ENCODE results near the gene MAP1LC3B2.
"Not testable (repeated sequence)": the region's sequence is repeated elsewhere in the genome, so short reads cannot be mapped to it uniquely, and the experiment has no call there.

Gene MAP1LC3B2

GRCh38 chr12:116556964-116557698, 2.0 kb upstream of the MAP1LC3B2 start:
- Histone ChIP-seq H3K9me3 (ENCODE audit: low read length) (no peaks in the 10 kb centered on the region), H2AFZ (ENCODE audit: low read depth, low read length) (no peak overlapping the region), H3K4me1 (ENCODE audit: insufficient read depth, low read length) (no peaks in the 10 kb centered on the region), H3K27me3 (ENCODE audit: insufficient read depth, low read length) (no peaks in the 10 kb centered on the region), H3K4me3 (ENCODE audit: low read length) (no peak overlapping the region), H3K36me3 (ENCODE audit: insufficient read depth, low read length) (no peaks in the 10 kb centered on the region)

- H2AFZ ChIP-seq (ENCODE audit: low read depth, low read length) = no peak overlapping the region
- H3K36me3 ChIP-seq (ENCODE audit: insufficient read depth, low read length) = no peaks in the 10 kb centered on the region
- no peak overlapping the region for H3K4me3 ChIP-seq (ENCODE audit: low read length)
- H3K27me3 ChIP-seq (ENCODE audit: insufficient read depth, low read length) = no peaks in the 10 kb centered on the region
- H3K4me1 ChIP-seq (ENCODE audit: insufficient read depth, low read length) = no peaks in the 10 kb centered on the region
- no peaks in the 10 kb centered on the region for H3K9me3 ChIP-seq (ENCODE audit: low read length)
Measured at GRCh38 chr12:116558280-116559161, 660 bp upstream of the MAP1LC3B2 start.

- H2AFZ ChIP-seq (ENCODE audit: low read depth, low read length) = no peak overlapping the region
- no peaks in the 10 kb centered on the region for H3K27me3 ChIP-seq (ENCODE audit: insufficient read depth, low read length)
- H3K4me1 ChIP-seq (ENCODE audit: insufficient read depth, low read length) = no peaks in the 10 kb centered on the region
- no peak overlapping the region for H3K4me3 ChIP-seq (ENCODE audit: low read length)
- no peaks in the 10 kb centered on the region for H3K9me3 ChIP-seq (ENCODE audit: low read length)
- no peaks in the 10 kb centered on the region for H3K36me3 ChIP-seq (ENCODE audit: insufficient read depth, low read length)
Measured at GRCh38 chr12:116561181-116561821, 2.1 kb downstream of the MAP1LC3B2 start.

GRCh38 chr12:116562090-116562489, 2.9 kb downstream of the MAP1LC3B2 start:
- Histone ChIP-seq H3K4me1 (ENCODE audit: insufficient read depth, low read length) (no peaks in the 10 kb centered on the region), H3K9me3 (ENCODE audit: low read length) (no peaks in the 10 kb centered on the region), H3K27me3 (ENCODE audit: insufficient read depth, low read length) (no peaks in the 10 kb centered on the region), H2AFZ (ENCODE audit: low read depth, low read length) (no peak overlapping the region), H3K36me3 (ENCODE audit: insufficient read depth, low read length) (no peaks in the 10 kb centered on the region), H3K4me3 (ENCODE audit: low read length) (no peak overlapping the region)

- Histone ChIP-seq H3K9me3 (ENCODE audit: low read length) (no peaks in the 10 kb centered on the region), H3K4me1 (ENCODE audit: insufficient read depth, low read length) (no peaks in the 10 kb centered on the region), H3K27me3 (ENCODE audit: insufficient read depth, low read length) (no peaks in the 10 kb centered on the region), H3K36me3 (ENCODE audit: insufficient read depth, low read length) (no peaks in the 10 kb centered on the region), H2AFZ (ENCODE audit: low read depth, low read length) (no peak overlapping the region), H3K4me3 (ENCODE audit: low read length) (no peak overlapping the region)
Measured at GRCh38 chr12:116563262-116563661, 4.1 kb downstream of the MAP1LC3B2 start.

GRCh38 chr12:116564080-116564479, 4.9 kb downstream of the MAP1LC3B2 start:
- H3K4me1 ChIP-seq (ENCODE audit: insufficient read depth, low read length) = no peaks in the 10 kb centered on the region
- H3K4me3 ChIP-seq (ENCODE audit: low read length) = no peak overlapping the region
- H3K36me3 ChIP-seq (ENCODE audit: insufficient read depth, low read length) = no peaks in the 10 kb centered on the region
- H3K9me3 ChIP-seq (ENCODE audit: low read length) = no peaks in the 10 kb centered on the region
- no peaks in the 10 kb centered on the region for H3K27me3 ChIP-seq (ENCODE audit: insufficient read depth, low read length)
- no peak overlapping the region for H2AFZ ChIP-seq (ENCODE audit: low read depth, low read length)

GRCh38 chr12:116565221-116565620, 6.0 kb downstream of the MAP1LC3B2 start:
- H3K4me1 ChIP-seq (ENCODE audit: insufficient read depth, low read length); H3K9me3 ChIP-seq (ENCODE audit: low read length); H3K36me3 ChIP-seq (ENCODE audit: insufficient read depth, low read length); H3K4me3 ChIP-seq (ENCODE audit: low read length); H2AFZ ChIP-seq (ENCODE audit: low read depth, low read length); H3K27me3 ChIP-seq (ENCODE audit: insufficient read depth, low read length): not testable (repeated sequence)

DNA sequence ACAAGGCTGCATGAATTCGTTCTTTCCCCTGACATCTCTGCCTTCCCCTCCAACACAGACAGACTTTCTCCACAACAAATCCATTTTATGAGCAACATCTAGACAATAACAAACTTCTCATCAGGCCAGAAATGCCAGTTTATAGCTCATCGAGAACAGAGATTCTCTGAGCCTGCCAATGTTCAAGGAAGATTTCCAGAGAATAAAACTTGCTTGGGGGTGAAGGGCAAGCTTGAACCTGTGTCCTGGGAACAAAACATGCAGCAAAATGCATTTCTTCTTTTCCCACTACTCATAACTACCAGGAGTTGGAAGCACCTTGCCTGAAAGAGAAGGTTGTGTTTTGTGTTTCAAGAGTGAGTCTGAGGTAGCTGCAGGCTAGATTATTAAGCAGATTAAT, 6.8 kb downstream of the MAP1LC3B2 start:
- no peaks in the 10 kb centered on the region for H3K4me1 ChIP-seq (ENCODE audit: insufficient read depth, low read length)
- H3K27me3 ChIP-seq (ENCODE audit: insufficient read depth, low read length) = no peaks in the 10 kb centered on the region
- no peaks in the 10 kb centered on the region for H3K9me3 ChIP-seq (ENCODE audit: low read length)
- H3K4me3 ChIP-seq (ENCODE audit: low read length) = no peak overlapping the region
- H3K36me3 ChIP-seq (ENCODE audit: insufficient read depth, low read length) = no peaks in the 10 kb centered on the region
- no peak overlapping the region for H2AFZ ChIP-seq (ENCODE audit: low read depth, low read length)

- no peak overlapping the region for H3K4me3 ChIP-seq (ENCODE audit: low read length)
- no peak overlapping the region for H2AFZ ChIP-seq (ENCODE audit: low read depth, low read length)
- H3K36me3 ChIP-seq (ENCODE audit: insufficient read depth, low read length) = no peaks in the 10 kb centered on the region
- H3K27me3 ChIP-seq (ENCODE audit: insufficient read depth, low read length) = no peaks in the 10 kb centered on the region
- H3K9me3 ChIP-seq (ENCODE audit: low read length) = no peaks in the 10 kb centered on the region
- H3K4me1 ChIP-seq (ENCODE audit: insufficient read depth, low read length) = no peaks in the 10 kb centered on the region
Measured at GRCh38 chr12:116568203-116568602, 9.0 kb downstream of the MAP1LC3B2 start.

- no peaks in the 10 kb centered on the region for H3K27me3 ChIP-seq (ENCODE audit: insufficient read depth, low read length)
- H2AFZ ChIP-seq (ENCODE audit: low read depth, low read length) = no peak overlapping the region
- H3K9me3 ChIP-seq (ENCODE audit: low read length) = no peaks in the 10 kb centered on the region
- H3K4me1 ChIP-seq (ENCODE audit: insufficient read depth, low read length) = no peaks in the 10 kb centered on the region
- no peak overlapping the region for H3K4me3 ChIP-seq (ENCODE audit: low read length)
- no peaks in the 10 kb centered on the region for H3K36me3 ChIP-seq (ENCODE audit: insufficient read depth, low read length)
Measured at GRCh38 chr12:116571089-116571488, 11.9 kb downstream of the MAP1LC3B2 start.

DNA sequence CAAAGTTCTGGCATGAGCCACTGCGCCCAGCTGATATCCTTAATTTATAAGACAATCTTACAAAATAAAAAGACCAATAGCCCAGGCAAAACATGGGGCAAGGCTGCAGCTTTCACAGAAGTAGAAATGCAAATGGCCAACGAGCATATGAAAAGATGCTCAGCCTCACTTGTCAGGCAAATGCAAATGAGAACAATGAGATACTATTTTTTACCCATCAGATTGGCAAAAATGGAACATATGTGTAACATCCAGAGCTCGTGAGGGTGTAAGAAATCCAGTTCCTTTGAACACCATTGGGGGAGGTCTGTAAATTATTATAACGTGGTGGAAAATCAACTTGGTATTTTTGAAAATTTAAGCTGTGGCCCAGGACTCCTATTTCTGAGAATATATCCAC, 14.6 kb downstream of the MAP1LC3B2 start:
- H2AFZ ChIP-seq (ENCODE audit: low read depth, low read length) = no peak overlapping the region
- H3K4me1 ChIP-seq (ENCODE audit: insufficient read depth, low read length) = no peaks in the 10 kb centered on the region
- H3K36me3 ChIP-seq (ENCODE audit: insufficient read depth, low read length) = no peaks in the 10 kb centered on the region
- no peaks in the 10 kb centered on the region for H3K9me3 ChIP-seq (ENCODE audit: low read length)
- H3K27me3 ChIP-seq (ENCODE audit: insufficient read depth, low read length) = no peaks in the 10 kb centered on the region
- no peak overlapping the region for H3K4me3 ChIP-seq (ENCODE audit: low read length)

DNA sequence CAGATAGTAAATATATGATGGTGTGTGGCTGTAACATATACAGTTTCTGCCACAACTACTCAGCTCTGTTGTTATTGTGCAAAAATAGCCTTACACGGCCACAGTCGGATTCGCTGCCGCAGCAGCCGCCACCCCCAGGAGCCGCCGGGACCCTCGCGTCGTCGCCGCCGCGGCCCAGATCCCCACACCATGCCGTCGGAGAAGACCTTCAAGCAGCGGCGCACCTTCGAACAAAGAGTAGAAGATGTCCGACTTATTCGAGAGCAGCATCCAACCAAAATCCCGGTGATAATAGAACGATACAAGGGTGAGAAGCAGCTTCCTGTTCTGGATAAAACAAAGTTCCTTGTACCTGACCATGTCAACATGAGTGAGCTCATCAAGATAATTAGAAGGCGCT, 16.6 kb downstream of the MAP1LC3B2 start:
- not testable (repeated sequence) for H3K4me3 ChIP-seq (ENCODE audit: low read length); H3K9me3 ChIP-seq (ENCODE audit: low read length); H3K27me3 ChIP-seq (ENCODE audit: insufficient read depth, low read length); H2AFZ ChIP-seq (ENCODE audit: low read depth, low read length); H3K36me3 ChIP-seq (ENCODE audit: insufficient read depth, low read length); H3K4me1 ChIP-seq (ENCODE audit: insufficient read depth, low read length)

GRCh38 chr12:116577154-116577561, 18.0 kb downstream of the MAP1LC3B2 start:
- H3K4me1 ChIP-seq (ENCODE audit: insufficient read depth, low read length) = no peaks in the 10 kb centered on the region
- no peaks in the 10 kb centered on the region for H3K27me3 ChIP-seq (ENCODE audit: insufficient read depth, low read length)
- H3K4me3 ChIP-seq (ENCODE audit: low read length) = no peak overlapping the region
- H3K36me3 ChIP-seq (ENCODE audit: insufficient read depth, low read length) = no peaks in the 10 kb centered on the region
- H2AFZ ChIP-seq (ENCODE audit: low read depth, low read length) = no peak overlapping the region
- H3K9me3 ChIP-seq (ENCODE audit: low read length) = no peaks in the 10 kb centered on the region
